Activated T-helper 9 cell treated with anti-CD3 and anti-CD28 coated beads, Interleukin-2, amount 50 U/mL, for 16 hours (primary cell): ENCODE measurements around the gene NEDD9.

ENCODE experiments used
- DNase-seq: peaks from one replicate; pipeline ENCODE4 v3.0.0-alpha.2; 2020; ENCODE audit warnings: low read depth

The NEDD9 gene

DNA sequence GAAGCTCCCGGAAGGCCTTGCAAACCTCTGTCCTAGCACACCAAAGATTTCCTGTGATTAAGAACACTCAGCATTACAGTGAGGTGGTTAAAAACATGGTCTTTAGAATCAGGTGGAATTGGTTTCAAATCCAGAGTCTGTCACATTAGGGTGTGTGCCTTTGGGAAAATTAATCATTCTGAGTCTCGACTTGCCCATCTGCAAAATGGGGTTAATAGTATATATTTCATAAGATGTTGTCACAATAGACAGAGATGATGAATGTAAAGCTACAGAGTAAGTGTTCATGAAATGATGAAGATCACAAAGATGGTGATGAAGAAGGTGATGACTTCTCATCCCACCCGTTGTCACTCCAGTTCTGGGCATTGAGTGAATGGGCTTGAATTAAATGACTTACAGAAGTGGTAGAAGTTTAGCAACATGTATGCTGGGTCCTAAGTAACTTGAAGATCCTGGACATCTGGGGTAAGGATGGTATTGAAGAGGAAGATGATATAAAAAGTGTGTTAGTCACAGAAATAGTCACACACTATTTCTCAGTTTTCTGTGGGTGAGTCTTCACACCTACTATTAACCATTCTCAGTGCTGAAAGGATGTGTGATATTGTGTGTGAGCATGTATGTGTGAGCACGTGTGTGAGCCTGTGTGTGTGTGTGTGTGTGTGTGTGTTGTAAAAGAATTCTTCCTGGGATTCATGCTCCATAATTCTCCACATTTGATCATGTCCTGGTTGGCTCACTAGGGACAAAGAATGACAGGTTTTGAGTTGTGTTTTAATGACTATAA, 28.0 kb upstream of the NEDD9 start:
- DNase-seq: no peak

DNA sequence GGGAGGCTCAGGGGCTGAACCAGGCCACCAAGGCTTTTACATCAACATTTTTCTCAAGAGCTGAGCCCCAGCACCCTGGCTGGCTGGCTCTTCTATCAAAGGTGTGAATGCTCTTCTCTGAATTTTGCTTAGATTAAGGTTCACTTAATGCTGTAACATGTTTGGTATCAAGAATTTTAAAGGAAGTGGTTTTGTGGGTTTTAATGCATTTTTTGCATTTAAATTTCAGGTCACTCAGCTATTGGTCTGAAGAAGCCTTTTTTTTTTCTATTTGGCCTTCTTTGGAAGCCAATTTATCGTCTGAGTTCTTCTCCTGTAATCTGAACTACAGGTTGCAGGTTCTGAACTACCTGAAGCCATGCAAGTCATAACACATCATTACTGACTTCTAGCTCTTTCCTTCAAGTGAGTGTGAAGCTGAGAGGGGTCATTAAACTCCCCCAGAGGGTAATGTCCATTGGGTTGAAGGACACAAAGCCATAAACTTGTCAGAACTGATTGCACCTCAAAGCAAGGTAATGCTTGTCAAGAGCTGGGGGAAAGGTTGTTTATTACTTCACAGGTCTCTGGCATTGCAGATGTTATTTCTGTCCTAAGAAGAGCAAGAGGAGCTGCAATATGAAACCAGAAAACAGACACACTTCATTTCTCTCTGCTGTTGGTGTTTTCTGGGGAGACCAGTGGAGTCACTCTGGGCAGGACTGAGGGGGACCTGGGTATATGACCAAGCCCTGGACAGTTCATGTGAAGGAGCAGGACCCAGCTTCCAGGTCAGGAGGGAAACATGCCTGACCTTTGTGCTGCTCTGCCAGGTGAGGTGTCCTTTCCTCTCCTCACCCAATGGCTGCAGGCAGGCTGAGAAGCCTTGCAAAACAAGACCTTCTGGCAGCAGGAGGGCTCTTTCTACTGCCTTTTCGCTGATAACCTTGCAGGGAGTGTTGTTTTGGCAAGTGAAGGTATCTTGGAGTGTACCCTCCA, 26.1 kb upstream of the NEDD9 start:
- no peak for DNase-seq

DNA sequence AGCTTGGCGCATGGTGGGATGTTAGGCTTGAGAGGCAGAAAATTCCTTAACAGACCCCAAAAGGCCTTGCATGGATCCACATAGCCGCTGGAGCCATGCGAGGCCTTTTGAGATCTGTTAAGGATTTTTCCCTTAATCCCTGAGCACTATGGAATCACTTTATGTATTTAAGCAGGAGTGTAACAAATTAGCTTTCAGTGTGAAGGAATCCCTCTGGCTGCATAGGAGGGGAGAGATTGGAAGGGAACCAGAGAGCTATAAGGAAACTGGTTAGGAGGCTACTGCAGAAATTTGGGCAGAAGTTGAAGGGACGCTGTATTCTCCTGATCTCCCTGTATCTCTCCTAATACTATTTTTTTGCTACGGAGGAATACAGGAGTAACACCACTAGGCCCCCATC, 23.1 kb upstream of the NEDD9 start:
- no peak for DNase-seq

DNA sequence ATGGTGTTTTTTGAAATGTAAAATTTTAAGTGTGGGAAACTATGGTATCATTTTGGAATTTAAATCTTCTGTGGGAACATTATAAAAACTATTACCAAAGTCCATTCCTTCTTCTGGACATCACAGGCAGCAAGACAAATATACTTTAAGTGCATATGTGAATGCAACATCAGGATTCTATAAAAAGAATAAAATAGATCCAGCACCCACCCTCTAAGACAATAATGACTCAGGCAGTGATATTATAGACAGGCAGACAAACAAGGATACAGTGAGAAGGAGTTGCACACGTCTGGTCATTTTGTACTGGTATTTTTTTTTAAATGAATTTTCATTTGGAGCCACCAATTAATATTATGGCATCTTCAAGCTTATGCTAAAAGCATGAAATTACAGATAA, 21.1 kb upstream of the NEDD9 start:
- no peak for DNase-seq

DNA sequence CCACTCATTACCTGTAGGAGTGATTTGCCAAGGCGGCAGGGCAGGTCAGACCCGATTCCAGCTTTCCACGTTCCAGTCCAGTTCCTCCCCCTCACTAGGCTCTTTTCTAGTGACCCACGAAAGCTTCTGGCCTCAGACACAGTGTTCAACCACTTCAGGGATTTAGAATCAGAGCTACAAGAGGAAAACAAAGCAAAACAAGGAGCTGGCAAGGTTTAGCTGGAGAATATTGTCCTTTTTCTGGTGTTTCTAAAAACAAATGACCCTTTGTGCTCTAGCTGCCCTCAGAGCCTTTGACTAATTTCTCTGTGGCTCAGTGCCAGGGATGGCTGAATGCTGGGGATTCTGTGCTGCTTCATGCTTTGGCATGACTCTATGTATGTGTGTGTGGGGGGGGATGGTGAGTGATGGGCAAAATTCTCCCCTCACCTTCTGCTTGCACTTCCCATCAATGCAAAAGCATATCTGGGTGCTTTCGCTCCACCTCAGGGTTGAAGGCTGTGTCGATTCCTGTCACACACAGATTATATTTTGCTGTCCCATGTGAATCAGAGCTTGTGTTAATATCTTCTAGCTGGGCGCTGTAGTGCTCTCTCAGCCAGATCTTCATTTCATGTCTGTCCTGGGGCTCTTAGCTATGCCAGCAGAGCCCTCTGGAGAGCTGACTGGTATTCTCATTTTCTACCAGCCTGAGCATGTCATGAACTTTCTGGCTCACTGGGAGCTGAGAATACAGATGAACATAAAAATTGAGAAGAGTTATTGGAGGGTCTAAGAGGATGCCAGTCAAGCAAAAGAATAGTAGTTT, 19.3 kb upstream of the NEDD9 start:
- no peak for DNase-seq

DNA sequence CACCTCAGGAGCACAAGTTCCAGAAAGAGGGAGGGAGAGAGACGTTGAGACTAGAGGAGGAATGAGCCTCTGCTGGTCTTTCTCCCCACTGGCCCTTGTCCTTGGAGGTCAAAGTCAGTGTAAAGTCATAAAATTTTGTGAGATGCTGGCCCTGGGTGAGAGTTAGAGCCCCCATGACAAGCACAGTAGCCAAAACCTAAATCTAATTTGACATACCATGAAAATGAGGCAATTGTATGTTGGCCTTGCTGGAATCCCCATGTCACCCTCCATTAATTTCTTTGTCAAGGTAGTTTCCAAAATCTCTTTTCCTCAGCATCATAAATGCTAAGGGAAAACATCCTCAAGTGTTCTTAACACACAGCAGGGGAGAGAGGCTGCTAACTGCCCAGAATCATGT, 17.6 kb upstream of the NEDD9 start:
- no peak for DNase-seq

DNA sequence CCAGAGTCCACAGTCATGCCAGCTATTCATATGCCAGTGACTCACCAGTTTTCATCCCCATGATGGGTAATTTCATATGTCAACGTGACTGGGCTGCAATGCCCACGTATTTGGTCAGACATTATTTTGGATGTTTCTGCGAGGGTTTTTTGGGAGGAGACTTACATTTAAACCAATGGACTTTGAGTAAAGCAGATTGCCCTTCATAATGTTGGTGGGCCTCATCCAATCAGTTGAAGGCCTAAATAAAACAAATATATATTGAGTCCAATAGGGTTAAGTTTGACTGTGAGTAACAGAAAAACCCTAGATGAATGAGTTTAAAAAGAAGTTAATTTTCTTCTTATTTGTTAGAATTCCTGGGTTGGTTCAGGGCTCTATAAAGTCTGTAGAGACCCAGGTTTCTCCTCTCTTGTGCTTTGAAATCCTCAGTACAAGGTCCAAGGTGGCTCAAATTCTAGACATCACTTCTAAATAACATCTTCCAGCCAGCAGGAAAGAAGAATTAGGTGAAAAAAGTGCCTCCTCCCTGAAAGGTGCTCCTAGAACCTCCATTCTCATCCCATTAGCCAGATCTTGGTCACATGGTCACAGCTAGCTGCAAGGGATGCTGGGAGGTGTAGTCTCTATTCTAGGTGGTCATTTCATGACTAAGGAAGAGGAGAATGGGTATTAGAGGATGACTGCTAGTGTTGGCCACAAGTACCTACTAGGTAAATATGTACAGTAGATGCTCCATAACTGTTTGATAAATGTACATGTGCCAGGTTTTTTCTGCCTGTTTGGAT, 16.7 kb upstream of the NEDD9 start:
- DNase-seq: no peak

DNA sequence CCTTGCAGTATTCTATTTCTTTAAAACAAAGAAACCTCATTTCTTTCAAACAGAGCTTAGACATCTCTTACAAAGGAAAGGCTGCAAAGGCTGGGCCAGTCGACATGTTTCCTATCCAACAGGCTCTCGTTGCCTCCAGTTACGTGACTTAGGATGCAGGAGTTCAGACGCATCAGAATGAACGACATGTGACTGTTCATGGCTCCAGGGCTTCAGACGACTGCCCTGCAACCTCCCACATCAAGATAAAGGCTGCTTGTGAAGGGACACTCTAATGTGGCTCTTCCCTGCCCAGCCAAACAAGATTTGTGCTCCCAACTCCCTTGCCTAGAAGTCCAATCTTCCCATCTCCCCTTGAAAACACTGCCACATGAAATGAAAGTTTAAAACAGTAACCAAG, 14.3 kb upstream of the NEDD9 start:
- no peak for DNase-seq

DNA sequence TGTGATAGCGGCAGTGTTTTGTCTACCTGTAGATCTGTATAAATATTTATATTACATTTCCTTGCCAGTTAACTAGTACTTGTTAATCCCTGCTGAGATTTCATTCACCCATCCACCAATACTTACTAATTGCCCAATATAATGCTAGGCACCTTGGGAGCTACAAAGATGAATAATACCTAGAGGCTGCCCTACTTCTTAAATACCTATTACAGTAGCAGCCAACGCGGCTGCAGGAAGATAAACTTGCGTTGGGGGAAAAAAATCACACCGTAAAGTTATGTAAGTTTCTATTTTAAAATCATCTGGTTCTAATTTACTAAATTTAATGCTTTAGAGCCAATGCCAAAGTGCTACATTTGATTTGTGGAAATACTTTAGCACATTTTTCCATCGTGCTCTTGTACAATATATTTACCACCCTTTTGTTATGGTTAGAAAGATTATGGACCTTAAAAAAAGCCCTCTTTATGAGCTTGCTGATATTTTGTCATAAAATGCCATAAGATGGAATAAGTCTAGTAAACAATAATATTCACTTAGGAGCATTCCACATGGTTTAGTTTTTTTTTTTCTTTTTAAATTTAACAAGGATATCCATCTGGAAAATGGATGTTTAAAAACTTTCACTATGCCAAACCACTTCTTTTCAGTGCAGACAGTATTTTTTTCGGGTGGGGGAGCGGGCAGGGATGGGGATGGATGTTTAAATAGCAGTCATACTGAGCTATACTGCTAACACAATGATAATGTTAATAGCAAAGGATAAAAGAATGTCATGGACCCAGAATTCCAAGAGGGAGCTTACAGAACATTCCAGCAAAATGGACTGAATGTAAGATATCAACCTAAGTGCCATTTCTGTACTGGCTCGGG, 13.2 kb upstream of the NEDD9 start:
- no peak for DNase-seq

DNA sequence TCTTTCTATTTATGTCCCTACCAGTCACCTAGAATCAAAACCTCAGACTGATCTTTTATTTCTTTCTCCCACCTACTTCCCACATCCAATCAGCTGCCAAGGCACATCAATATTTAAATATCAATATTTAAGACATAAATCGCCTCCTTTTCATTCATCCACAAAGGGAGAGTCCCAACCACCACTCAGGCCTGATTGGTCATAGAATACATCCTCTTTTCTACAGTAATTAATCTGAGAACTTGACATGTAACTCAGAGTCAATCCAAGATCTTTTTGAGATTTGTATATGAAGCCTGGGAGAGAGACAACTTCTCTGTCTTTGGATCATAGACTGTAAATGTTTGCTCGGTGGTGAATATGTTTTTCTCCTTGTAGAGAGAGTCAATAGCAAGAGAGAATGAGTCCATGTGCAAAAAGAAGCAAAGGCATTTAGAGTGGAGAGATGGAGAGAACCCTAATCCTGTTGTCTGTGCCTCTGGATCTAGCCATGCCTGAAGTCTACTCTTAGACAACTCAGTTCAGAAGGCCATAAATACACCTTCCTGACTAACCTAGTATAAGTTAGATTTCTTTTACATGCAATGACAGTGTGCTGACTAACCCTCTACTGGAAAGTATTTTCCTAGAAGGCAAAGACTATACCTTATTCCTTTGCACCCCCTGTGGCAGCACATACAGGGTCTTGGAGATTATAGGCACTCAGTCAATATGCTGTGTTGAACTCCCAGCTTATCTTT, 12.1 kb upstream of the NEDD9 start:
- DNase-seq: no peak

DNA sequence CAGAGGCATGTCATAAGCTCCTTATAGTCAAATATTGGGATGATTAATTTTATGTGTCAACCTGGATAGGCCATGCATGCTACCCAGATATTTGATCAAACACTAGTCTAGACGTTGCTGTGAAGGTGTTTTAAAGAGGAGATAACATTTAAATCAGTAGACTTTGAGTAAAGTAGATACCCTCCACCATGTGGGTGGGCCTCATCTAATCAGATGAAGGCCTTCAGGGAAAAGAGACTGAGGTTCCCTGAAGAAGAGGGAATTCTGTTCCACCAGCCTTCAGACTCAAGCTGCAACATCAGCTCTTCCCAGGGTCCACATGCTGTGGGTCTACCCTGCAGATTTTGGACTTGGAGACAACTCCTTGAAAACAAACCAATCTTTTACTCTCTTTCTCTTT, 11.4 kb upstream of the NEDD9 start:
- DNase-seq: no peak

DNA sequence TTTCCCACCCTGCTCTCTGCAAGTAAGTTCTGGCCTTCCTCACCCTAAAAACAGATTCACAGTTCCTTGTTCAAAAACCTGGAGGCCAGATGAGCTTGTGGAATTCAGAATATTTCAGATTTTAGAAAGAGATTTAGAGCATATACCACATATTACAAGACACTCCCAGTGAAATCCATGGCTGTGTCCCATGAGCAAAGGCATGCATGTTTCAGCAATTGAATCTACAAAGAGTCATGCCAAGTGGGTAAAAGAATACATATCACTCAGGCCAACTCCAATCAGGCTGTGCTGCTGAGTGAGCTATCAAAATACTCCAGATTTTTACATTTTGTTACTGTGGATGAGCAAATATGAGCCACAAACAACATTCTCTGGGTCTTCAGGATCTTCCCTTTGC, 10.2 kb upstream of the NEDD9 start:
- DNase-seq: no peak

DNA sequence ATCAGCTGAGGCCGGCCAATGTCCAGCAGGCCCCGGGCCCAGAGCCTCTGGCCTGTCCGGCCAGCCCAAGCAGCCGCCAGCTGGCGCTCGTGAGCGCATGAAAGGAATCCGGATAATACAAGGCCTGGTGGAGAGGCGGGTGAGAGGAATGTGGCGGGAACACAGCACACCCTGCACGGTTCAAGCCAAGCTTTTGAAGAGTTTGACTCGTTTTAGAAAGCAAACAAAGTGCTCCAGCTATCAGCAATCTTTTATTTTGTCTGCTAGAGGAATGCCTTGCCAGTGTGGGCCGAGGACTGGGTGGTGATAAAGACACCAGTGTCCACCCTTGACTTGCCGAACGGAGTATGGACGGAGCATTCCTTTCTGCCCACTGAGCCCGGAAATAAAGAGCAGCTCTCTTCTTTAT, 9.3 kb upstream of the NEDD9 start:
- DNase-seq: no peak

DNA sequence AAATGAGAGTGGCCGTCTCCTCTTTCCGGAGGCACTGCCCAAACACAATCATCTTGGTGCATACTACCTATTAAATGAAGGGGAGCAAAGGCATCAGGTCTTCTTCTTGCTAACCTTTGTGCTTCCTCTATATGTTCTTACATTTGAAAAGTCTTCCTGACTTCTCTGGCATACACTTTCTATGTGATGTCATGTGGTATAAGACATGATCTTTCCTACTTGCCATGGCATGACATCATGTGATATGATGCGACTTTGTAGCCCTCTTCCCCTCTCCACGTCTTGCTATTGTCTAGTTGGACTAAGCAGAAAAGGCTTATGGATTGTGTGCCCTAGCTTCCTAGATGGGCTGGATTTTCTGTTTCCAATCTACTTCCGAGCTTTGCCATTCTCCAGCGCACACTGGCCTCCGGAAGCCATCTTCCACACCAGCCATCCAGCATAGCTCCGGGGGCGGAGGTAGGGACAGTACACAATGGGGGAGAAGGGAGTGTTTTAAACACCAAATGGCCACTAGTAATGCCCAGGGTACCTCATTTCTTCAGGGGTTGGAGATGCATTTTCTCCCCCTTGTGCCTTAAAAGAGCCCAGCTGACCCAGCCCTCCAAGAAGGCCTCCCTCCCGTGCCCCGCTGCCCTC, 8.8 kb upstream of the NEDD9 start:
- no peak for DNase-seq

DNA sequence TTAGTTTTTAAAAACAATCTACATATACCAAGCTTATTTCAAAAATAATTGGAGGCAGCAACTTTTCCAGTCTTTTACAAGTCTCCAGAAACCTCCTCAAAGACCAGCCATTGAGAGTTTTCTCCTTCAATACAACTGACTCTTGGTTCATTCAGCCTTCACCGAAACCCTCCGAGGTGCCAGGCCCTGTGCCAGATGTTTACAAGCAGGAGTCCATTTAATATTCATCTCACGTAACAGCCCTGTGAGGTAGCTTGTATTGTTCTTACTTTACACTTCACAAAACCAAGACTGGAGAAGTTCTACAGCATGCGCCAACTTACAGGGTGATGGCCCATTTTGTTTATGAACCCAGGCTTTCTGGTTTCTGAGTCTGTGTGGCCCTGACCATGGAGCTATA, 5.5 kb upstream of the NEDD9 start:
- no peak for DNase-seq

DNA sequence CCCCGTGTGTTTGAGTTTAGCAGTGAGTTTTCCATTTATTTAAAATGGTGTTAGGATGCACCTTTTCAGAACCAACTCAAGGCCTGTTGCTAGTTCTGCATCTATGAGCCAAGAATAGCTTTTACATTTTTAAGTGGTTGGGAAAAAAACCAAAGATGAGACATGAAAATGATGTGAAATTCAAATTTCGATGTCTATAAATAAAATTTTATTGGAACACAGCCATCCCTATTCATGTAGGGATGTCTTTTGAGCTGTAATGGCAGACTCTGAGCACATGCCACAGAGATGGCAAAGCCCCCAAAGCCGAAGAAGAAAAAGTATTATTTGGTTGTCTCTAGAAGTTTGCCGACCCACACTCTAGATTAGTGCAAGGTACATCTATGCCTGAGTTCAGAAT, 5.0 kb upstream of the NEDD9 start:
- no peak for DNase-seq

DNA sequence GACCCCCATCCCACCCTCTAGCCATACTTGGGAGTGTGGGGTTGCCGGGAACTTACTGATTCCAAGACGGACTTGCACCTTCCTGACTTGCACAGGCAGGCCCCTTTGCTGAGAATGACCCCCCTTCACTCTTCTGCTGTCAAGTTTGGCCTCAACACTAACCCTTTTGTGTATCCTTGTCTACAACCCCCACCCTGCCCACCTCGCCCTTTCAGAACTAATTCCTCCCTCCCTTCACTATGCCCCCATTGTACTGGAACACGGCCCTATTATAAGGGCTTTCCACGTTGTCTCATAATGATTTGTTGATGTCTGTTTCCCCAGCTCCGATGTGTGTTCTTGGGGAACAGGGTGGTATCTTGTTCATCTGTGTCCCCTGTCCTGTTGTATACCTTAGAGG, 4.4 kb upstream of the NEDD9 start:
- DNase-seq: no peak

DNA sequence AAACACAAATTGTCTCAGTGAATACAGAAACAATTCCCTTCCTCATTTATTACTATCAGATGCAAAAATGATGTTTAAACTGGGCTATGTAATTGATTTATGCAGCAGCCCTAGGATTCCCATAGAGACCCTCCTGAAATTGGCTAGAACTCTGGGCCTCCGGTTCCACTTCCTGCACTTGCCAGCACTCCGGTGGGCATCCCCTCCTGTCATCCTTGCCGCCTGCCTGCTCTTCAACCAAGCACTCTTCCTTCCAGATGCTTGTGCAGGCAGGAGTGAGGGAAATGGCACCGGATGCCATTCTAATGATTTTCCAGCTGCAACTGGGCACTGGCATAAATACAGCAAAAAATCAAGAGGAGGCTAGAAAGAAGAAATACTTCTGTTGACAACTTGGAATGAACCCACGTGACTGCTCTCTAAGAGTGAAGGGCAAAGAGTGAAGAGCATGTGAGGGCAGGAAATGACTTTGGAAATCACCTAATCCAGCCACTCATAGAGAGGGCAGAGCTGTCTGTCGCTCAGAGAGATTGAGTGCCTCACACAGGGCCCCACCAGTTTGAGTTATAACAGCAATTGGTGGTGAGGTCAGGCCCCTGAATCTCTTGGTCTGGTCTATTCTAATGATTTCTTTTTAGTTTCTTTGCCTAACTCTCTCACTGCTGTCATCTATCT, 3.7 kb upstream of the NEDD9 start:
- peak; percentile 21 for DNase-seq

DNA sequence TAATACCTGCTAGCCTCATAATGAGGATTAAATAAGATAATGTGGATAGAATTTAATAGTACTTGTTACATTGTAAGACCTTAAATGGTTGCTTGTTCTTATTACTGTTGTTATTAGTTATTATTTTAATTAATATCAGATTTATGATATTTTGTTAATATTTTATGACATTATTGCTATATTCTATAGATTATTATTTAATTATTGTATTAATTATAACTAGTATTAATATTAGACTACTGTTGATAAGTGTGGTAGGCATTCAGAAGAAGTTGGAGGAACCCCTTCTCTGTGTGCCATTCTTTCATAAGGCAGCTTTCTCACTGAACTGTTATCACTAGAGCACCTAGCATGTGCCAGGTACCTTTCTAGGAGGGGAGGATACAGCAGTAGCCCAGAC, 2.6 kb upstream of the NEDD9 start:
- no peak for DNase-seq
